GM21381 (cell line): ENCODE measurements around the gene BMP8B.

Source experiments
- ATAC-seq: cut with Tn5 transposase; IDR thresholded peaks from one replicate; pipeline ENCODE4 v1.9.1; 2021; ENCODE audit warnings: mild to moderate bottlenecking, moderate library complexity; ENCODE audit not compliant: unreplicated experiment

The BMP8B gene

GRCh38 chr1:39729030-39729429 lies 59.6 kb downstream of the BMP8B start:
- ATAC-seq: no peak

GRCh38 chr1:39727932-39728317 lies 60.7 kb downstream of the BMP8B start:
- ATAC-seq: no peak

- peak; percentile 52 for ATAC-seq
These were observed 61.3 kb downstream of the BMP8B start for GRCh38 chr1:39727221-39727931.

- no peak for ATAC-seq
These were observed 62.1 kb downstream of the BMP8B start for GRCh38 chr1:39726600-39726999.

GRCh38 chr1:39722495-39722894 lies 66.2 kb downstream of the BMP8B start:
- no peak for ATAC-seq

- no peak for ATAC-seq
These were observed 67.0 kb downstream of the BMP8B start for GRCh38 chr1:39721664-39722063.

- no peak for ATAC-seq
These were observed 68.3 kb downstream of the BMP8B start for GRCh38 chr1:39720094-39720999.

GRCh38 chr1:39717809-39718208 lies 70.9 kb downstream of the BMP8B start:
- no peak for ATAC-seq

- no peak for ATAC-seq
These were observed 75.1 kb downstream of the BMP8B start for GRCh38 chr1:39713557-39713956.

GRCh38 chr1:39711966-39712340 lies 76.7 kb downstream of the BMP8B start:
- ATAC-seq: no peak

GRCh38 chr1:39711104-39711965 lies 77.3 kb downstream of the BMP8B start:
- no peak for ATAC-seq

- no peak for ATAC-seq
These were observed 81.2 kb downstream of the BMP8B start for GRCh38 chr1:39707506-39707905.
